GM18517 (cell line): Measurements from ENCODE around the gene RTTN.
"Not testable (repeated sequence)": the region's sequence is repeated elsewhere in the genome, so short reads cannot be mapped to it uniquely, and the experiment has no call there.

Experiments
- ATAC-seq: cut with Tn5 transposase; IDR thresholded peaks from one replicate; pipeline ENCODE4 v1.9.1; 2021; ENCODE audit warnings: mild to moderate bottlenecking, moderate library complexity; ENCODE audit not compliant: unreplicated experiment

Gene RTTN

DNA sequence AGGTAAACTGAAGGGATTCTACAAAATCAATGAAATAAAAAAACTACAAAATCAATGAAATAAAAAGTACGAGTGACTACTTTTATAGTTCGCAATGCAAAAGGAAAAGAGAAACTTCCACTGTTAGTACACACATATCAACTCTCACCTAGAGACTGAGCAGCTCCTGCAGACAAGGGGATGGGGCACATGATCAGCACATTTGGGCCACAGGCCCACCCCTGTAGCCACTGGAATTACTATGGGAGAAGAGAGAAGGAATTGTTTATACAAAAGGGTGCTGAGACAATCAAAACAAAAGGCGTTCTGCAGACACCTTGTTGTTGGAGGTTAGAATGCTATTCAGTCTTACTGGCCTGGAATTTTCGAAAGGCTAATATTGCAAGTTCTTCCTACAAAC lies 223.1 kb downstream of the RTTN start:
- no peak for ATAC-seq

DNA sequence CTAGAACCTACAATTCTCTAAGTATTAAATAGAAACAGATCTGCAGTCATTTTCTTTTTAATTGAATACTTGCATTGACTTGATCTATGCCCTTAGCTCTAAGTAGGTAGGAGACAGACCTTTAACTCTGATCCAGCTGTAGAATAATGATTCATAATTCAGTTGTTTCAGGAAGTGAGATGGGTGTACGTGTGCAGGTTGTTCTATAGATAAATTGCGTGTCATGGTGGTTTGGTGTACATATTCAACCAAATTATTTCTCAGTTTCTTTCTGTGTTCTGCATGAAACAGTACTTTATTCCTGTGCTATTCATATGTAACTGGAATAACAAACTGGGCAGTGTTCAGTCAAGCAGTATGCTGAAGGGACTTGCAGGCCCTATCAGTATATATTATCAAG lies 223.5 kb downstream of the RTTN start:
- ATAC-seq, result no peak

DNA sequence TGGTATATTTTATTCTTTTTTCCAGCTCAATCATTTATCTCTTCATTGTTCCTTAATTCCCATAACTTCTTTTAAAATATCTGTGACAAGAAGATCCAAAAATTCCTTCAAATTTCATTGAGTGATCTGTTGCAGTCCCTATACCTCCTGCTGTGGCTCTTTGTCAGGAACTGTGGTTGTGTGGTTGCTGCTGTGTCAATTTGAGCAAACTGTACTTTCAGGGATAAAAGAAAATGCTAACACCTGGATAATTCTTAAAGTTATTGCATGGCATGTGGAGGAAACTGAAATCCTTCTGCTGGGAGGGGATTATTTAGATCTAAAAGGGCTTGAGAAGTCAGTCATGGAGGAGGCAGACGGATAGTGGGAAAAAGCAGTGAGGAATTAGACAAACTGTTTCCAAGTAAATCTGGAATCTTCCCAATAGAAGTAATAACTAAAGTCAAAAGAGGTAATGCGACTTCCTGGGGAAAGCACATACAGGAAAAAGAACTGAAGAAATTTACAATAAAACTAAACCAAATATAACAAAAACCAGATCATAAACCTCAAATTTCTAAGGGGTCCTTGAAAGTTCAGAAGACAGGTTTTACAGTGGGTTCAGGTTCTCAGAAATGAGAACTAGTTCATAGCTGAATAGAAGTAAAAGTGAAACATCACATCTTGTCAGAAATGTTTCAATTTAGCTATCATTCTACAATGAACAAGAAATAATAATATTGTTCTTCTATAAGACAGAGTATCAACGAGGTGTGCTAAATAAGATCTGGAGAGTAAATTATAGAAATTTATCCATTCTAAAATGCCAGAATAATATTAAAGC lies 224.3 kb downstream of the RTTN start:
- ATAC-seq, result no peak

DNA sequence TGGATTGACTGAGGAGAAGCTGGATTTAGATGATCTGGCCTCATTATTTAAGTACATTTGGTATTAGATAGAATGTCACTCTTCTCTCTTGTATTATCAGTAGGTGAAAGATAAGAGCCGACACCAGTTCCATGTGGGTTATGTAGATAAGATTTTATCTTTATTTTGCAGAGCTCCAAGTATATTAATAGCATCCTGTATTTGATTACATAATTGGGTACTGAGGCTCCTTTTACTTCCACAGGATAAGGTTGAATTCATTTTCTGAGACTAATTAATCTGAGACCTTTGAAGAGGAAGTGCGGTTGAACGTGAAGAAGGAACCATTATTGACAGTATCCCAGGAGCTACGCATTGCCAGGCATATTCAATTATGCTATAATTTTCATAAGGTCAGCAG lies 225.0 kb downstream of the RTTN start:
- no peak for ATAC-seq

DNA sequence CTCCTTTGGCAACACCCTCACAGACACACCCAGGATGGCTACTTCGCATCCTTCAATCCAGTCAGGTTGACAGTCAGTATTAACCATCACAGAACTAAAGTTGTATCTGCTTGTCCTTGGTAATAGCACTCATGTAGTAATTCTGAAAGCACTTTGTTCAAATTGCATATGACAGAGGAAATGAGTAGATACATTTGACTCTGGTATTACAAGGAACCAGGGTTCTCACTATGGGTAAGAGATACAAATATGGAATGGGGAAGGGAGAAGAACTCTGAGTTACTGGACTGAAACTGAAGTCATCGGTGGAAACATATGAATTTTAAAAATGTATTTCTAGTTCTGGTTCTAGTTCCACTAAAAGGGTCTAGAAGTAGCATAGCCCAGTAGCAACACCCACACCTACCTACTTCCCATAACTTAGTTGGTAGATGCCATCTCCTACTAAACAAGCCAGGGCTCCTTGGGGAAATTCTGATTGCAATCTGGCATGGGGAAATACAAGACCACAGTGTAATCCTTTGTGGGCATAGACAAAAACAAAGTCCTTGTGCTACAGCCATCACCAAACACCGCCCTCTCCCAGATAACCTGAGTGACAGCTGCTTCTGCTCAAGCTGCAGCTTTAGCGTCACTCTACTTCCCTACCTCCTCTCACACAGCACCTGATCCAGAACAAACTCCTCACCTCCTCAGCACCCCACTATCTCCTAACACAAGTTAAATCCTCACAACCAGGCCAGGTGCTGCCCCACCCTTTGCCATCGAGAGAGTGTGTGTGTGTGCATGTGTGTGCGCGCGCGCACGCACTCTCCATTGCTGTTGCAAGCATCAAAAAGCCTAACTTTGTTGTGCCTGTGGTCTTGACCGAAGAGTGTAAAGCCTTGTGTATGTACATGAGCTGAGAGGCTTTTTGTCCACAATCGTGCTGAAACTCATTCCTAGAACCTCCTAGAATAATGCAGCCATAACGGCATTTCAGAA lies 226.5 kb downstream of the RTTN start:
- ATAC-seq, result peak; percentile 80

DNA sequence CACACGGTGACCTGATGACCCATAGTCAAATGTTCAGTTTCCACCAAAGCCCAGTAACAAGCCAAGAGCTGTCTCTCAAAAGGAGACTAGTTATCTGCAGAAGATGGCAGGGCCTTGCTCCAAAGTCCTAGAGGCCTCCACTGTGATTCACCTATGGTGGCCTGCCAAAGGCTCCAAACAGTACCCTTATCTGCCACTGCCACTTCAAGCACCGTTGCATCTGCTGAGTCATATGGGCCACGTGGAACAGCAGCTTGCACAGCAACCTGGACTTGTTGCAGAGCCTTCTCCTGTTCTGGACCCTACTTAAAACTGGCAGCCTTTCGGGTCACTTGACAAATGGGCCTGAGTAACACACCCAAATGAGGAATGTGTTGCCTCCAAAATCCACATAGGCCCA lies 230.2 kb downstream of the RTTN start:
- not testable (repeated sequence) for ATAC-seq

DNA sequence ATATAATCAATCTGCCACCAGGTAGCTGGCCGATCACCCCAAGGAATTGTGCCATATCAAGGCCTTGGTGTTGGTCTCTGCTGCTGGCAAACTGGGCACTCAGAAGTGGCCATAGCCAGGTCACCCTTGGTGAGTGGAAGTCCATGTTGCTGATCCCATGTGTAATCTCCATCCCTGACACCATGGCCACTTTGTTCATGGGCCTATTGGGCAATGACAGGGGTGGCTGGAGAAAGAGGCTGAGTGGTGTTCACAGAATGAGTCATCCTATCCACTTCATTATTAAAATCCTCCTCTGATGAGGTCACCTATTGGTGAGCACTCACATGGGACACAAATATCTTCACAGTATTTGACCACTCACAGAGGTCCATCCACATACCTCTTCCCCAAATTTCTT lies 231.1 kb downstream of the RTTN start:
- no peak for ATAC-seq

DNA sequence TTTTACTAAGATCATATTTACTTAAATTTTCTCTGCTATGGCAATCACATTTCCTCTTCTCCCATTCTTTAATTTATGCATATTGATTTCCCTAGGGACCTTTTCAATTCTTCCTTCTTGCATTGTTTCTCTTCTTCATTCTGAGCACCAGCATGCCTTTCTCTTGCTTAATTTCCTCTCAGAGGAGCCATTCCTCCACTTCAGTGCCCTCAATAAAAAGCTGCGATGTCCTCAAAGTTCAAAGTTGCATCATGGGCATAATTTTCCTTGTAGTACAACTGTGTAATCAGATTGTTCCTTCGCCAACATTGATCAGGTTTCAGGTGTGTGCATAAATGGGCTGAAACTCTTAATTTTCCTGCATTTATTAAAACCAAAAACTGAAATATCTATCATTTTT lies 236.0 kb downstream of the RTTN start:
- no peak for ATAC-seq

DNA sequence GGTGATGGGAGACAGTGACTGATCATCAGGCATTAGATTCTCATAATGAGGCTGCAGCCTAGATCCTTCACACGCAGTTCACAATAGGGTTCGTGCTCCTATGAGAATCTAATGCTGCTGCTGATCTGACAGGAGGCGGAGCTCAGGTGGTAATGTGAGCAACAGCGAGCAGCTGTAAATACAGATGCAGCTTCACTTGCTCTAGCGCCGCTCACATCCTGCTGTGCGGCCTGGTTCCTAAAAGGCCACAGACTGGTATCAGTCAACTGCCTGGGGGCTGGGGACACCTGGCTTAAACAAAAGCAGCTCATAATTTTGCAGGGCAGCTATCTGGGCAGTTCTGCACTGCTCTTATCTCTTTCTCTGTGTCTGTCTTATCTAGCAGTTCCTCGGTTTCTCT lies 237.4 kb downstream of the RTTN start:
- no peak for ATAC-seq

DNA sequence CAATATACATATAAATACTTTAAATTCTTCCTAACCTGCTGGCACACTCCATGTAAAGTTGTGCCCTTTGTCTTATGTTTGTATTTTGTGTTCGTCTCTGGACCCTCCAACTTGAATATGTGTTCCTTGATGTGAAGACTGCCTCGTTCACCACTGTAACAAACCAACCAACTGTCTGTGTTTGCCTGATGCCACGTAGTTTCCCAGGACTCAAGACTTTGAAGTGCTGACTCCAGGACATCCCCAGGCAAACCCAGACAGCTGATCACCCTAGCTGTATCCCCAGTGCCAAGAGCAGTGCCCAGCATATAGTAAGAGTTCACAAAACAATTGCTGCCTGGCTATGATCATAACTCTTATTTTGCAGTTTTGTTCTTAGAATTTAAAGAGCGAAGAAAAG lies 242.3 kb downstream of the RTTN start:
- no peak for ATAC-seq

DNA sequence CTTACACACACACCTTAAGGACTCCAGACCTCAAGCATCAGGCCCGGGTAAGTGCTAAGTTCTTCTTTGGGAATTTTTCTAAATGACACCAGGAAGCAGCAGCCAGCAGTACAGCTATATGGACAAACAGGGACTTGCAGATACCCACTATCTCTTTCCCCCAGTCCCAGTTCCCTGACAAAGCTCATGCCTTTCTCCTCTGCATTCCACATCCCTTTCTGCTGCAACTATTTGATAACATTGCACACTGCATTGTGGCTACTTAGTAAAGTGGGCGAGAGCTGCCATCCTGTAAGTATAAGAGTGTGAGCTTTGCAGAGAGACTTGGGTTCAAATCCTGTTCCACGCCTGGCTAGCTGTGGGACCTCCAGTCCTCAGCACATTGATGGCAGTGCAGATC lies 243.8 kb downstream of the RTTN start:
- ATAC-seq, result no peak

DNA sequence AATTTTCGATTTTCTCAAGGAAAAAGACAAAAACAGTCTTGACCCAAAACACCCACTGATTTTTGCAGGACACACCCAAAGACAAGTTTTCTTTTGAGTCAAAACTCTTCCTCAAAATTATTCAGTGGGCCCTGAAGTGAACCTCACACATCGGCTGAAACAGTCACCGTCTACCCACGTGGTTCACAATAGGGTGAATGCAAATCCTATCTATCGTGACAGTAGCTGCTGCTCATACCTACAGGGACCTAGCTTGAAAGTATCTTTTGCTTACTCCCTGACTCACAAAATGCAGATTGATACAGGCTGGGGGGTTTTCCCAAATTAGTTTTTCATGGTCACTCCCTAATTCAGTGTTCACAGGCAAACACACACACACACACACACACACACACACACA lies 247.1 kb downstream of the RTTN start:
- peak; percentile 68 for ATAC-seq

DNA sequence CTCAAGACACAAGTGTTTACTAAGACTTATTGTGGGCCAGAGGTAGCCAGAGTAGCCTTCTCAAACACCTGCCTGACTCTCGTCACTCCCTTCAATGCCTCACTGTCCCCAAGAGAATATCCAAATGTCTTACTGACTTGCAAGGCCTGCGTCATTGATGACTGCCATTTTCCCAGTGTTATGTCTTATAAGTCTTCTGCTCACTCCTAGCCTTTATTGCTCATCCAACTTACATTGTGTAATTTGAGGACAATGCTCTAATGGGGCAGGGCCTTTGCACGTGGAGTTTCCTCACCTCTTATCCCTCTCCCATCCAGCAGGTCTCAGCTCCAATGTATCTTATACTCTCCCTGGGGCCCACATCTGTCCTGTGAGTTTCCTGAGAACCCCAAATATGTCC lies 247.7 kb downstream of the RTTN start:
- ATAC-seq, result no peak

DNA sequence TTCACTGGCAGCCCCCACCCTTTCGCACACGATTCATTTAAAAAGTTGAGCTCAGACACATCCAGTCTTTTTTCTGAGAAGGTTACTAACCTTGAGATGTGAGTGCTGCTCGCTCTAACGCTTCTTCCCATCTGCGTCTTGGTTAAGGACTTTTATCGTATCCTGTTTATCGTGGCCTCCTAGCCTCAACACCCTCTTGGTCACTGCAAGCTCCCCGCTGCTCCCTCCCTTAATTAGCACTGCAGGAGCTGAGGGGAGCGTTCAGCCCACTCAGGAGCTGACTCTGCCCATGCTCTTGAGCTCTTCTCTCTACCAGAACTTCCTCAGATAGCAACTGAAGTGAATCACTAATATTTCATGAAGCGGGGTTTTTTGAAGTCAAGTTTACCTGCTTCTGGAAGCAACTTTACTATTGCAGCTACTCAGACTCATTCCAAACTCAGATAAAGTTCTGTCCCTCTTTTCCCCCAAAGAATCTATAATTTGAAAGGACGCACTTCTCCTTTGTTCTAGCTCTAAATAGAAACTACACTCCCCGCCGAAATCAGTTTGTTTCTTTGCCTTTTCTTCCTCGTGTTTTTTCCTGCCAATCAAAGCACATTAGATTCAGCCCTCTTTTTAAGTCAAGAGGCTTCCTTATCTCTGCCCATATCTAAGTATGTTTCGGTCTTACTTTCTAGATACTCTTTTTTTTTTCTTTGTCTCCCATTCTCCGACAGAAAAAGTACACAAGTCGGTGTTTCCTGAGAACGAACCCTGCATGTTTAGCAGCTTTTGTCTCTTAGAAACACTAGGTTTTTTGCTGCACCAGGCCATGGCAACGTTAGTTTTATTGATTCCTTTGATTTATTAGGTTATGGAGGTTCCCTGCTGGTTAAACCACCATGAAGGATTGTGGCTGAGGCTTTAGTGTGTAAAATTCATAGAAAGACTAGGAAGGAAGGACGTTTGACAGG lies 248.5 kb downstream of the RTTN start:
- ATAC-seq, result no peak

DNA sequence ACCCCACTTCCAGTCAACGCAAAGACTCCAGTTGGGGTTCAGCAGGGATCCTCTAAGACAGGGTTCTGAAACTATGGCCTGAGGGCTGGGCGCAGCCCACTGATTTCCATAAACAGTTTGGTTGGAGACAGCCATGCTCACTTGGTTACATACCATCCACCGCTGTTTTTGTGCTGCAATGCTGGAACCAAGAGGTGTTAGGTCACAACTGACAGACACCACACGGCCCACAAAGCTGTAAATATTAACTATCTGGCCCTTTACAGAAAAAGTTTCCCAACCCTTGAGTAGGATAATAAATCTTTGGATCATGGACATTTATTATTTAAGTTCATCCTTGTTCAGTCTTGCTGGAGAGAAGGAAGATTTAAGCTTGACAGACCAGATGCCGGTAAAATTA lies 249.4 kb downstream of the RTTN start:
- no peak for ATAC-seq

DNA sequence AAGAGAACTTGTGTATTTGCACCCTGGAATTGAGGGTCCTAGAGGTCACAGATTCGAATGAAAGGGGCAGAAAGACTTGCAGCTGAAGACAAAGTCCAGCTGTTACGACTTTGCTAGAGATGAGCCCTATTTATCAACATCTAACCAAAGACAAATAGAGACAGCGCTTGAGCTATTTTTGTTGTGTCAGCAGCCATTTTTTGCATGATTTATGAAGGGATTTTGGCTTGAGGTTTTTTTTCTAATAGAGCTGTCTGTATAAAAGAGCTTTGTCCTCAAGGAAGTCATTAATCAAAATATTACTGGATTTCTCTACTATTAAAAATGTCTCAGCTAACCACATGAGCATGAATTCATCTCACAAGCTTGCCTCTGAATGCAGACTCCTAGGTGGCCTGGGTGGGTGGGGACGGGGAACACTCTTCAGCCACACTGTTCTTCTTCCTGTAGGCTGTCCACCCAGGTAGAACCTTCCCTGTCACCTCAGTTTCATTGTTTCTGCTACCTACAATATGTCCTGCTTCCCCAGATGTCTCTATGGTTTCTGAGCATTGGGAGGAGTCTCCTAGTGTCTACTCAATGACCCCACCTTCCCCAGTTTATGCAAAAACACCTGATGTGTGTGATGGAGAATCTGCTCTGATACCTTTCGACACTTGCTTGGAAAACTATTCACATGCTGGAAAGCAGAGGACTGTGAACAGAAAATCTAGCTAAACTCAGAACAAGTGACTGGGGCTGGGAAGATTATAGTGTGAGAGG lies 250.6 kb downstream of the RTTN start:
- ATAC-seq, result no peak

DNA sequence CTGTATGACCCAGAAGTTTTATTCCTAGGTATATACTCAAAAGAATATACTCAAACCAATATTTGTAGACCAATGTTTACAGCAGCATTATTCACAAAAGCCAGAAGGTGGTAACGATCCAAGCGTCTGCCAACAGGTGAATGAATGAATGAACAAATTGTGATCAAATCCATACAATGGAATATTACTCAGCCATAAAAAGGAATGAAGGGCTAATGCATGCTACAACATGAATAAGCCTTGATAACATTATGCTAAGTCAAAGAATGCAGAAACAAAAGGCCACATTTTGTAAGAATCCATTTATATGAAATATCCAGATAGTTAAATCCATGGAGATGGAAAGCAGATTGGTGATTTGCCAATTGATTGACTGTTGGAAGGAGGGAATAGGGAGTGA lies 252.3 kb downstream of the RTTN start:
- ATAC-seq, result no peak
